ENCODE measurements around the gene POGZ. TPM values are rescaled to one million over a fixed set of nuclear protein-coding genes. Genes with fewer than 3 reads are reported as not detected.
"Not testable (repeated sequence)": the region's sequence is repeated elsewhere in the genome, so short reads cannot be mapped to it uniquely, and the experiment has no call there.

POGZ gene
- total RNA-seq, 1 donor from 2014 or later: 60.6 TPM

DNA sequence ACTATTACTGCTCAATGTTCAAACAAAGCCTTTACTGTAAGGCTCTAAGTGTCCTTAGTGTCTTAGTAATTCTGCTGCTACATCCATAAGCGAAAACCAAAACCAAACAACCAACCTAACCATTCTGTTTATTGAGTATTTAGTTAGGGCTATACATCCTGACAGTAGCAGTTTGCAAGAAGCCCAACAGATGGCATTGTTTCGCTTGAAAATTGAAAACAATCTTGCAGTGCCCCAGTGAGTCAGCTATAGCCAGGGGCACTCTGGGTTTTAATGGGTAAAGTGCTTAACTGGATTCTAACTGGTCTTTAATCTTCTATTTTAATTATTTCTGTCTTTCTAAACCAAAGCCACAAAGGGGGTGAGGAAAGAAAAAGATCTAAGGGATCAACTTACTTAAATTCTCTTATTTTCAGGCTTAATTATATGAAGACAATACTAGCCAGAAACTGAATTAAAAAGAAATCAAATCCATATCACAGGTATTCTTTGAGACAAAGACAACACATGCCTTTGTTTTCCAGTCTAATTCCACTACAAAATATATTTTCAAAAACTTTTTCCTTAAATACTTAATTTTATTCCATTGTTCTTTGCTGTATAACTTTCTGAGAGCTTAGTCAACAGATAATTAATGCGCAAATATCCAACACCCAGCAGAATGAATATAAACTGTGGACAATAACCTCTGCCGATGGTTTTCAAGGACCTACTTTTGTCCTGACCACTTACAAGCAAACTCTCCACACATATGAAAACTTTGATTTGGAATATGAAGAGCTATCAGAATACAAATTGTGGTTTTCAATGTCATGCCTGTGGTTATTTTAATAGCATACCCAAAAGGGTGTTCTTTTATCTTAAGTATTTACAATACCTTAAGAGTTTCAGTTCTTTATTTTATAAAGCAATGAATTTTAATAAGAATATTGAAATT lies 15.2 kb downstream of the POGZ start:
- Histone ChIP-seq H3K4me1 (peaks cover 38% of the 10 kb centered on the region), H3K27me3 (no peaks in the 10 kb centered on the region), H3K27ac (no peak overlapping the region), H3K4me3 (no peak overlapping the region), H3K36me3 (no peaks in the 10 kb centered on the region), H3K9me3 (no peaks in the 10 kb centered on the region)
- intact Hi-C loops (cut with DNase I): no loop called here
- TF ChIP-seq, protein P1, sequence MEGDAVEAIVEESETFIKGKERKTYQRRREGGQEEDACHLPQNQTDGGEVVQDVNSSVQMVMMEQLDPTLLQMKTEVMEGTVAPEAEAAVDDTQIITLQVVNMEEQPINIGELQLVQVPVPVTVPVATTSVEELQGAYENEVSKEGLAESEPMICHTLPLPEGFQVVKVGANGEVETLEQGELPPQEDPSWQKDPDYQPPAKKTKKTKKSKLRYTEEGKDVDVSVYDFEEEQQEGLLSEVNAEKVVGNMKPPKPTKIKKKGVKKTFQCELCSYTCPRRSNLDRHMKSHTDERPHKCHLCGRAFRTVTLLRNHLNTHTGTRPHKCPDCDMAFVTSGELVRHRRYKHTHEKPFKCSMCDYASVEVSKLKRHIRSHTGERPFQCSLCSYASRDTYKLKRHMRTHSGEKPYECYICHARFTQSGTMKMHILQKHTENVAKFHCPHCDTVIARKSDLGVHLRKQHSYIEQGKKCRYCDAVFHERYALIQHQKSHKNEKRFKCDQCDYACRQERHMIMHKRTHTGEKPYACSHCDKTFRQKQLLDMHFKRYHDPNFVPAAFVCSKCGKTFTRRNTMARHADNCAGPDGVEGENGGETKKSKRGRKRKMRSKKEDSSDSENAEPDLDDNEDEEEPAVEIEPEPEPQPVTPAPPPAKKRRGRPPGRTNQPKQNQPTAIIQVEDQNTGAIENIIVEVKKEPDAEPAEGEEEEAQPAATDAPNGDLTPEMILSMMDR (IDR thresholded peaks at IDR 0.05): peak; percentile 47 to 56 (median 53)
- TF ChIP-seq POLR2AphosphoS5 (IDR thresholded peaks at IDR 0.05; ENCODE audit: insufficient read depth in 1 of 2, low read depth in 1 of 2) (peak in 1 of 2 donors; percentile 58), POLR2A (IDR thresholded peaks at IDR 0.05) (no peak)
- no peak for DNase-seq (ENCODE audit: extremely low spot score in 2 of 2)

DNA sequence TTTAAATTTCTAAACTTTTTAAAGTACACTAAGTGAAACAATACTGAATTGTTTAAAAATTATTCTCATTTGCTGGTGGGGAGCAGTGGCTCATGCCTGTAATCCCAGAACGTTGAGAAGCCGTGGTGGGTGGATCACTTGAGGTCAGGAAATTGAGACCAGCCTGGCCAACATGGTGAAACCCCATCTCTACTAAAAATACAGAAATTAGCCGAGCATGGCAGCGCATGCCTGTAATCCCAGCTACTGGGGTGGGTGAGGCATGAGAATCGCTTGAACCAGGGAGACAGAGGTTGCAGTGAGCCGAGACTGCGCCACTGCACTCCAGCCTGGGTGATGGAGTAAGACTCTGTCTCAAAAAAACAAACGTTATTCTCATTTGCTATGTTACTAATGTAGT lies 21.9 kb downstream of the POGZ start:
- H3K27ac ChIP-seq; DNase-seq (ENCODE audit: extremely low spot score in 2 of 2); intact Hi-C loops (cut with DNase I); H3K27me3 ChIP-seq; H3K36me3 ChIP-seq; H3K9me3 ChIP-seq; H3K4me3 ChIP-seq: not testable (repeated sequence)
- peaks cover 37% of the 10 kb centered on the region for H3K4me1 ChIP-seq

DNA sequence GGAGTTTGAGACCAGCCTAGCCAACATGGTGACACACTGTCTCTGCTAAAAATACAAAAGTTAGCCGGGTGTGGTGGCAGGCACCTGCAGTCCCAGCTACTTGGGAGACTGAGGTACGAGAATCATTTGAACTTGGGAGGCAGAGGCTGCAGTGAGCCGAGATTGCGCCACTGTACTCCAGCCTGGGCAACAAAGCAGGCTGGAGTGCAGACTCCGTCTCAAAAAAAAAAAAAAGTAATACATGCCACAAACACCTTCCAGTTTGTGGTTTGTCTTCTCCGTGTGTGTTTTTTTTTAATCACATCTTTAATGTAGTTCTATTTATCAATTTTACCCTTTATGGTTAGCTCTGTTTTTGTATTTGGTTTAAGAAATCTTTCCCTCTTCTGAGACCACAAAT lies 22.3 kb downstream of the POGZ start:
- TF ChIP-seq POLR2A (IDR thresholded peaks at IDR 0.05) (no peak), POLR2AphosphoS5 (IDR thresholded peaks at IDR 0.05; ENCODE audit: insufficient read depth in 1 of 2, low read depth in 1 of 2) (no peak)
- TF ChIP-seq, protein P1 (IDR thresholded peaks at IDR 0.05): no peak
- Histone ChIP-seq H3K36me3 (peaks cover 0 to 6% of the 10 kb centered on the region in 2 donors), H3K27me3 (no peaks in the 10 kb centered on the region), H3K27ac (no peak overlapping the region), H3K4me1 (peaks cover 37% of the 10 kb centered on the region), H3K4me3 (no peak overlapping the region), H3K9me3 (no peaks in the 10 kb centered on the region)
- DNase-seq (ENCODE audit: extremely low spot score in 2 of 2): no peak
- intact Hi-C loops (cut with DNase I): no loop called here

DNA sequence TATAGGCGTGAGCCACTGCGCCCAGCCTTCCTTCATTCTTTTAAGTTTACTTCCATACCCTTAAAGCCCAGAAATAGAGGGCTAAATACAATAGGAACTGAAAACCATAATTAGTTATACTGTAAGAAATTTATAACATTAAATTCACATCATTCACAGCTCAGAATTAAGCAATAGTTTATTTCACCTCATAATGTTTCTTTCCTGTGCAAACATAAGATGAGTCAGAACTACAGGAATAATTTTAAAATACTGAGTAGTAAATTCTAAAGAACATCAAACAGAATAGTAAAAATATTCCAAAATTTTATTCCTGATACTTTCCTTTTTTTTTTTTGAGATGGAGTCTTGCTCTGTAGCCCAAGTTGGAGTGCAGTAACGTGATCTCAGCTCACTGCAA lies 24.1 kb downstream of the POGZ start:
- Histone ChIP-seq H3K27me3 (no peaks in the 10 kb centered on the region), H3K4me1 (peaks cover 28% of the 10 kb centered on the region), H3K36me3 (peaks cover 0 to 6% of the 10 kb centered on the region in 2 donors), H3K9me3 (no peaks in the 10 kb centered on the region), H3K27ac (no peak overlapping the region), H3K4me3 (no peak overlapping the region)
- intact Hi-C loops (cut with DNase I): no loop called here
- TF ChIP-seq POLR2AphosphoS5 (IDR thresholded peaks at IDR 0.05; ENCODE audit: insufficient read depth in 1 of 2, low read depth in 1 of 2) (no peak), POLR2A (IDR thresholded peaks at IDR 0.05) (no peak)
- TF ChIP-seq, protein P1 (IDR thresholded peaks at IDR 0.05): no peak
- DNase-seq (ENCODE audit: extremely low spot score in 2 of 2): no peak

DNA sequence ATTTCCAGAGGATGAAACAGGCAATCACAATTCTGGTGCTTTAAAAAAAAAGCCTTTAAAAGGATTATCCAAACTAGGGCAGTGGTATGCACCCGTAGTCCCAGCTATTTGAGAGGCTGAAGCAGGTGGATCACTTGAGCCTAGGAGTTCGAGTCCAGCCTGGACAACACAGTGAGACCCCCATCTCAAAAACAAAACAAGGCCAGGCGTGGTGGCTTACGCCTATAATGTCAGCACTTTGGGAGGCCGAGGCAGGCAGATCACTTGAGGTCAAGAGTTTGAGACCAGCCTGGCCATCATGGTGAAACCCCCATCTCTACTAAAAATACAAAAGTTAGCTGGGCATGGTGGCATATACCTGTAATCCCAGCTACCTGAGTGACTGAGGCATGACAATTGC lies 25.5 kb downstream of the POGZ start:
- peaks cover 28% of the 10 kb centered on the region for H3K4me1 ChIP-seq
- H3K36me3 ChIP-seq; H3K9me3 ChIP-seq; H3K4me3 ChIP-seq; intact Hi-C loops (cut with DNase I); DNase-seq (ENCODE audit: extremely low spot score in 2 of 2); H3K27me3 ChIP-seq; H3K27ac ChIP-seq: not testable (repeated sequence)

DNA sequence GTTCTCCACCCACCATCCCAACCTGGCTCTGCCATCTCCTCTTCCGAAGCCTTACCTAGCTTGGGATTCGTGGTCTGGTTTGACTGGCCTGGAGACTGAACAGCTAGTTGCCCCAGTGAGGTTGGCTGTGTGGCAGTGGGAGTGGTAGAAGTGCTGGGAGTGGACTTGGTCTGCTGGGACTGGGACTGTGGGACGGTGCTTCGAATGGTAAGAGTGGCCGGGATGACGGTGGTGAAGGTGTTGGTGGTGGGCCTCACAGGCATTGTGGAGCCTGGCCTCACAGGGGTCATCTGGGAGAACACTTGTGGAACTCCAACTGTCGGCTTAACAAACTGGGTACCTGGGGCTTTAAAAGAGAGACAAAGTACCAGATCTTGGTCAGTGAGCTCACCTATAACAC lies 31.2 kb downstream of the POGZ start:
- TF ChIP-seq POLR2A (IDR thresholded peaks at IDR 0.05) (no peak), POLR2AphosphoS5 (IDR thresholded peaks at IDR 0.05; ENCODE audit: insufficient read depth in 1 of 2, low read depth in 1 of 2) (no peak)
- TF ChIP-seq, protein P1 (IDR thresholded peaks at IDR 0.05): no peak
- peaks cover 3 to 59% of the 10 kb centered on the region in 2 donors for H3K36me3 ChIP-seq
- H3K4me1 ChIP-seq: no peaks in the 10 kb centered on the region
- H3K4me3 ChIP-seq: no peak overlapping the region
- intact Hi-C loops (cut with DNase I): no loop called here
- DNase-seq (ENCODE audit: extremely low spot score in 2 of 2): no peak
- H3K9me3 ChIP-seq: no peaks in the 10 kb centered on the region
- H3K27me3 ChIP-seq: no peaks in the 10 kb centered on the region
- no peak overlapping the region for H3K27ac ChIP-seq
